ENCODE data around the gene FIBP.
A peak's percentile ranks its signal among the peaks of the same experiment; 100 is the strongest.
"Not testable (repeated sequence)": the region's sequence is repeated elsewhere in the genome, so short reads cannot be mapped to it uniquely, and the experiment has no call there.

The FIBP gene

DNA sequence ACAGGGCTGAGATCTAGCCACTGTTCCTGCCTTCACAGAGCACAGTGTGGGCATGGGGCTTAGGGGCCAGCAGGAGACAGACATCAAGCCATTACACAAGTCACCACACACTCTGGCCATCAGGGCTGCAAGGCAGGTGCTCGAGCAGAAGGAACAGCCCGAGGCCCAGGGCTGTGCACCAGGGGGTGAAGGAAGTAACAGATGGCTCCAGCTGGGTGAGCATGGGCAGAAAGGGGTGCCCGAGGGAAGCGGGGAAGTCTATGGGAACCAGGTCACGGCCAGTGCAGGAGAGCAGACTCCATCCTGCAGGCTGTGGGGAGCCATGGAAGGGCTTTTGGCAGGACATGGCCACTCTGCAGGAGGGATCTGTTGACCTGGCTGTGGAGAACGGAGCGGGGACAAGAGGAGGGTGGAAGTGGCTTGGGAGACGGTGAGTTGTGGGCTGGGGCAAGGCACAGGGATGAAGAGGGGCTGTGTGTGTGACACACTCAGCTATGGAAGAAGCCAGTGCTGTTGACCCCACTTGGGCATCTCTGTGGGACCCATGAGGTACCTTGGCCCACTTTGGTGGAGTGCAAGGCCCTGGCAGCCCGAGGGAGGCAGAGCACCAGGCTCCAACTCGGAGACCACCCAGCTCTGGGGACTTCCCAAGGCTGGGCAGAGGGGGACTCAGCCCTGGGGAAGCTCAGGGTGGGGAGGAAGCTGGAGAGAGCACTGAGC is 27.0 kb upstream of the FIBP start:
- no peak for DNase-seq (ENCODE audit: low read depth in 2 of 2)

- no peak for DNase-seq (ENCODE audit: low read depth in 2 of 2)
These were observed 24.6 kb upstream of the FIBP start for GRCh38 chr11:65912845-65913244.

DNA sequence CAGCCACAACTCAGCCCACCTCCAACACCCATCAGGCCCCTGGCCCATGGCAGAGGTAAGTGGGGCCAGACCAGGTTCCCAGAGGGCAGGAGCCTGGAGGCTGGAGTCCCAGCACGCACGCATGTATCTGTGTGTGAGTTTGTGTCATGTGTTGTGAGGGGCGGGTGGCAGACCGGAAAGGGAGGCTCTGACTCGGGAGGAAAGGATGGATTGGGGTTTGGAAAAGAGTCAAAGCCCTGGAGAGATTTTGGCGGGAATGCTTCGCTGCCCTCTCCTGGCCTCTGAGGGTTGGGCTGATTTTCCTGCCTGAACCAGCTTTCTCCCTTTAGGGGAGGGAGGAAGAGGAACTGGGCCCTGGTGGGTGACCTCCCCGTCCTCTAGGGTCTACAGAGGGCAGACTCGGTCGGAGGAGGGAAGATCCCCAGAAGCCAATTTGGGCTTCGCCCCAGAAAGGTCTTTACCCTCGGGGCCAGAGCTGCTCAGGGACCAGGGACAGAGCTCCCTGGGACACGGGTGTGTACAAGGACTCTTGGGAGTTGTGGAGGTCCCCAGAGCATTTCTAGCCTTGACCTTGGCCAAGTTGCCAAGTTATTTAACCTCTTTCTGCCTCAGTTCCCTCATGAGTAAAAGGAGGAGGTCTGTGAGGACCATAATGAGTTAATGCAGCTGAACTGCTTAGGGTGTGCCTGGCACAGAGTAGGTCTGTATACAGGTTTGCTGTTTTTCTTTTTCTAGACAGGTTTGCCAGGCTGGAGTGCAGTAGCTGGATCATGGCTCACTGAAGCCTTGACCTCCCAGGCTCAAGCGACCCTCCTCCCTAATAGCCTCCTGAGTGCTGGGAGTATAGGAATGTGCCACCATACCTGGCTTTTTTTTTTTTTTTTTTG is 23.7 kb upstream of the FIBP start:
- no peak for DNase-seq (ENCODE audit: low read depth in 2 of 2)

DNA sequence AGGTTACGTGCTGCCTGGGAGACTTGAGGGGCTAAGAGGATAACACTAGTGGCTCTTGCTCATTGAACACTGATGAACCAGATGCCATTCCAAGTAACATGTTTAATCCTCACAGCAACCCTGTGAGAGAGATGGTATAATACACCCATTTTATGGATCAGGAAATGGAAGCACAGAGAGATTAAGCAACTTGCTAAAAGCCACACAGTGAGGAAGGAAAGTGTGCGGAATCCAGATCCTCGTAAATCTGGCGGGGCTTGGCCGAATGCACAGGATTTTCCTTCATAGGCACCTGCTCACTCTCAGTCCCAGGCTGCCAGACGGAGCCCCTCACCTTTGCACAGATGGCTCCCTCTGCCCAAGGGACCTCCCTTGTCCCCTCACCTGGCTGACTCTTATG is 19.6 kb upstream of the FIBP start:
- DNase-seq (ENCODE audit: low read depth in 2 of 2) = no peak

GRCh38 chr11:65906602-65907001 is 18.3 kb upstream of the FIBP start:
- DNase-seq (ENCODE audit: low read depth in 2 of 2) = no peak

GRCh38 chr11:65903715-65904114 is 15.4 kb upstream of the FIBP start:
- no peak for DNase-seq (ENCODE audit: low read depth in 2 of 2)

- no peak for DNase-seq (ENCODE audit: low read depth in 2 of 2)
These were observed 14.8 kb upstream of the FIBP start for GRCh38 chr11:65903068-65903481.

GRCh38 chr11:65900899-65901180 is 12.6 kb upstream of the FIBP start:
- DNase-seq (ENCODE audit: low read depth in 2 of 2) = no peak

DNA sequence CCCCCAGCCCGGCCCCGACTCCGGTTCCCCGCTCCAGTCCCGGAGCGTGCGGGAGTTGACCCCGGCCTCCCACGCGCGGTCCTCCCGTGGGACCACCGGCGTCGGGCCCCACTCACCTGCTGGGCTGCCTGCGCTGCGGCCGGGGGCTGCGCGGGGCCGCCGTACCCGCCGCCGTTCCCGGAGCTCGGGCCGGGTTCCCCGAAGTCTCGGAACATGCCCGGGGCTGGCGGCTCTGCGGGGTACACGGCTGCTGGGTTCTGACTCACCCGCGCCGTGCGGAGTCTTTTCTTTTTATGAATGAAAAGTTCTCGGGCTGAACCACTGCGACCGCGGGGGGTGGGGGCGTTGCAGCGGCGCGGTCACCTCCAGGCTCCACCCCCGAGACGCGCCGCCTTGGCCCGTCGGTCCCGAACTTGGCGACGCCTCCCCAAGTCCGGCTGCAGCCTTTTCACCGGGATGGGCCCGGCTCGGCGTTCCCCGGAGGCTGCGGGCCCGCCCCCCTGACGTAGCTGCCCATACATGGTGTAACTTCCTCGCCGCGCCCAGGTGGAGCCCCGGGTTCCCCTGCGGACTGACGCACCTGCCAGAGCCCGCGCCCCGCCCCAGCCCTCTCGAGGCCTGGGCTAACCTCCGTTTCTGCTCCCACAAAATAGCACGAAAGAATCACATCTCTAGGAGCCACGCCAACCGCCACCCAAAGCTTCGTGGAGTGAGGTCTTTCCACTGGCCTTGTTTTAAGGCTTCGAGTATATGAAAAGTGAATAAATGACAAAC is 12.0 kb upstream of the FIBP start, which contains the start of gene FOSL1:
FOSL1 (minus strand) TSS at position 264 of the 774 bp plus-strand sequence; CDS start at position 215, 49 bp downstream.
- peak; percentile 90 to 95 for DNase-seq (ENCODE audit: low read depth in 2 of 2)

DNA sequence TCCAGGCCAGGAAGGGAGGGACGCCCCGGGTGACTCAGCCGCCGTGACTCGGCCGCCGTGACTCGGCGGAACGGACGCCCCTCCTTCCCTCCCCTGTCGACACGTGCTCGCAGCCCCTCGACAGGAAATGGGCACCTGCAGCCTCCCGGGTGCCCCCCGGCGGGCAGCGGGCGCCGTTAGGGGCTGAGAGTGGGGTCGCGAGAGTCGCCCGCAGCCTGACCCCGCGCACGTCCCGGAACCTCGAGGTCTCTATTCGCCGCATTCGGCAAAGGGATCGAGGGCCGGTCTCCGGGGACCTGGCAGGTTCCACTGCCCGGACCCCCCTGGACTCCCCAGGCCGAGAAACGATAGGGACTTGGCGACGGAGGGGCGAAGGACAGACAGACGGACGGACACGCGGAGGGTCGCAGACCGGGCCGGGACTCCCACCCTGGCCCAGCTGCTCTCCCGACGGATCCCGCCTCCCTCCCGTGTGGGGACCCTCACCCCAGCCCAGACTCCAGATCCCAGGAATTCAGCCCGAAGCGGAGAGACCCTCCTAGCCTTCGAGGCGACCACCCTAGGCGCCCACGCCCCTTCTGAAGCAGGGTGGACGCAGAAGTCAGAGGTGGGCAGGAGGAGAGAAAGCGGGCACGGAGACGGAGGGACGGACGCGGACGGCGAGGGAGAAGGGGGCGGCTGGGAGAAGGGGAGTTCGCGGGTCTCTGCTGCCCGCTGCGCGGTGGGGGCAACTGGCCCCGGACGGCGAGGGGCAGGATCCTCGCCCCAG is 11.3 kb upstream of the FIBP start:
- peak; percentile 64 to 74 for DNase-seq (ENCODE audit: low read depth in 2 of 2)

DNA sequence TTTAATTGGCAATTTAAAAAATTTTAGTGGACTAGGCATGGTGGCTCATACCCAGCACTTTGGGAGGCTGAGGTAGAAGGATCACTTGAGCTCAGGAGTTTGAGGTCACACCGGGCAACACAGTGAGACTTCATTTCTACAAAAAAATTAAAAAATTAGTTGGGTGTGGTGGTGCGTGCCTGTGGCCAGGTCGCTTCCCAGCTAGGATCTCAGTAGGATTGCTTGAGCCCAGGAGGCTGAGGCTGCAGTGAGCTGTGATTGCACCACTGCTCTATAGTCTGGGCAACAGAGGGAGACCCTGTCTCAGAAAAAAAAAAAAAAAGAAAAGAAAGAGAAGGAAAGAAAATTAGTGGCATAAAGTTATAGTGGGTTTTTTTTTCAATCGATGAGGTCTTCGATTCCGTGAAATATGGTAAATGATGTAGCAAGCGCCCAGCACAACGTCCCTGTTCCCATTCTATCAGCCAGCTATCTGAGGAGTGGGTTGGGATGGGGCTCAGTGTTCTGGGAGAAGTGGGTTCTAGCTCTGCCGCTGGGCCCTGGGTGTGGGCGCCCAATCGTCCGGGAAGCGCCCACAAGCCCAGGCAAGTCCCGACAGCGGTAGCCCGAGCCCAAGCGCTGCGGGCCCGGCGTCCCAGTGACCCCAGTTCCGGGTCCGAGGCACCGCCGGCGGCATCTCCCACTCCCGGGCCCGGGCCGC is 10.5 kb upstream of the FIBP start:
- no peak for DNase-seq (ENCODE audit: low read depth in 2 of 2)

GRCh38 chr11:65897020-65897471 is 8.8 kb upstream of the FIBP start:
- no peak for DNase-seq (ENCODE audit: low read depth in 2 of 2)

DNA sequence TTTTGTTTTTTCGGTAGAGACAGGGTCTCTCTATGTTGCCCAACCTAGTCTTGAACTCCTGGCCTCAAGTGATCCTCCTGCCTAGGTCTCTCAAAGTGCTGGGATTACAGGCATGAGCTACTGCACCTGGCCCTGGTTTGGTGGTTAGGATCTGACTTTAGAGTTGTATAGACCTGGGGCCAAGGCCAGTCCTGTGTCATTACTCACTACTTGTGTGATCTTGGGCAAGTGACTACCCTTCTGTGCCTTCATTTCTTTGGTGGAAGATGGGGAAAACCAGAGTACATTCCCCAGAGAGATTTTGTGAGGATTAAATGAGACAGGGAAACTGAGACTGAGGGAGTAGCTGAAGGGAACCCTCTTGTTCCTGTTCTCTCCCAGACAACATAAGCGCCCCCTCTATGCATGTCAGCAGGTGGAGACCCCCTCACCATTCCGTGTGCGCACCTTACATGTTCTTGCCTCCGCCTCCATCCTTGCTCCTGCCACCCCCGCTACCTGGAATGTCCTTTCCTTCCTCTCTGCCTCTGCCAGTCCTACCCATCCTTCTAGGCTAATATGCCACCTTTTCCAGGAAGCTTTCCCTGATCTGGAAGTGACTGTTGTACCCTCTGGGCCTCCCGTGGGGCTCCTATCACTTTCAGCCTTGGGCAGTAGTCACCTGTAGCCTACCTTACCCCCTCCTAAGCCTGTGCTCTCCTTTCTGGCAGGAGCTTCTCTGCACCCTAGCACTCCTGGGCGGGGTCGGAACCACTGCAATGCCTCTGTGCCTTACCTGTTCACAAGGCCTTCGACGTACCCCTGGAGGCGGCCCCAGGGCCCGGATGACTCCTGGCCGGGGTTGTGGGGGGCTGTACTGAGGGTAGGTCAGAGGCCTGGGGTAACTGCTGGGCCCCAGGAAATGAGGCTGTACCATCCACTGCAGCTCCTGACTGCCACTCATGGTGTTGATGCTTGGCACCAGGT is 8.0 kb upstream of the FIBP start:
- no peak for DNase-seq (ENCODE audit: low read depth in 2 of 2)

DNA sequence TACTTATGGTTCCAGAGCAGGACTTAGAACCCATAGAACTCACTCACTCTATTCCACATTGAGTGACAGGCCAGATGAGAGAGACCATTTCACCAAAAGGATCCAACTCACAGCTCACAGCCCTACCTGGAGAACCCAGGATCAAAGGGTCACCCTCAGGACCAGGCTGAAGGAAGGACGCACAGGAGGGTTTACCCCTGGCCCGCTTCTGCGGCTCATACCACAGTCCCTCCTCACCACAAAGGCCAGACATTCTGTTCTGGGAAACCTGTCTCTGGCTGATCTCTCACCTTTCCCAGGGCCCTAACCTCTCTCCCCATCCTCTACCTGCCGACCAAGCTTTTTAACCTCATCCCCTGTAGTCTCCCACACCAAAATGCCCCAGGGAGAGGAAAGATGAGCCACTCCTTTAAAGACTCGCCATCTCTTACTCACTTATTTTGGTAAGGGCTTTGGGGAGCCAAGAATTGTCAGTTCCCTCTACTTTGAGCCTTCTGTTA is 7.3 kb upstream of the FIBP start:
- DNase-seq (ENCODE audit: low read depth in 2 of 2) = no peak

- no peak for DNase-seq (ENCODE audit: low read depth in 2 of 2)
These were observed 5.8 kb upstream of the FIBP start for GRCh38 chr11:65894034-65894591.

- DNase-seq (ENCODE audit: low read depth in 2 of 2) = no peak
These were observed 4.5 kb upstream of the FIBP start for GRCh38 chr11:65892661-65893317.

DNA sequence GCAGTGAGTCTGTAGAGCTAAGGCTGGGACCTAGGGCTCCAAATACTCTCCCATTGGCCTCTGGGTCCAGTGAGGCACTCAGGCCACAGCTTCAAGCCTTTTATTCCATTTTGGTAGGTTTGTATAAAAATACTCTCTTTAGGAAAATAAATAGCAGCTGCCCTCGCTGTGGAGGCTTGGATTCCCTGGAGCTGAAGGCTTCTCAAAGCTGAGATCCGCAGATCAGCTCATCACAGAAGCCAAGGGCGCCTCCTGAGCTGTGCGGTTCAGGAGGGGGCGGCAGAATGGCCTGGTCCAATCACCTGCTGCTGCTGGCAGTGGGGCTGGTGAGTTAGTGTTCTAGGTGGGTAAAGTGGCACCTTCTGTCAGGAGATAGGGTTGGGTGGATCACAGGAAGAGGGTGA is 3.9 kb upstream of the FIBP start:
- DNase-seq (ENCODE audit: low read depth in 2 of 2) = not testable (repeated sequence)

- no peak for DNase-seq (ENCODE audit: low read depth in 2 of 2)
These were observed 3.2 kb upstream of the FIBP start for GRCh38 chr11:65891219-65892136.

Measured in activated CD4-positive, alpha-beta T cell treated with anti-CD3 and anti-CD28 coated beads for 24 hours (primary cell).